BE2C (cell line): ENCODE measurements around the gene TMEM131L.

ENCODE experiments used
- DNase-seq: peaks from one replicate; pipeline ENCODE4 v3.0.0-alpha.2; 2020
- H3K27me3 ChIP-seq: fragments of 250-450 bp; sonication (Bioruptor Pico); 2 replicates; pipeline ENCODE4 v1.5.1; 2020; ENCODE audit warnings: mild to moderate bottlenecking
- H3K36me3 ChIP-seq: fragments of 250-450 bp; sonication (Bioruptor Pico); 2 replicates; pipeline ENCODE4 v1.5.1; 2020; ENCODE audit warnings: mild to moderate bottlenecking
- H3K4me1 ChIP-seq: fragments of 250-450 bp; sonication (Bioruptor Pico); 2 replicates; pipeline ENCODE4 v1.5.1; 2020
- H3K4me3 ChIP-seq: 2 replicates; pipeline ENCODE4 v1.5.1; 2011; ENCODE audit warnings: low read depth, low read length
- H3K9me3 ChIP-seq: fragments of 250-450 bp; sonication (Bioruptor Pico); 2 replicates; pipeline ENCODE4 v1.5.1; 2020
- CTCF ChIP-seq: IDR thresholded peaks from 2 replicates; pipeline ENCODE4 v1.5.1; 2012; ENCODE audit warnings: mild to moderate bottlenecking, low read depth, low read length

TMEM131L gene

GRCh38 chr4:153518637-153519389, 52.7 kb downstream of the TMEM131L start:
- Histone ChIP-seq H3K27me3 (no peaks in the 10 kb centered on the region), H3K9me3 (no peaks in the 10 kb centered on the region), H3K4me1 (no peaks in the 10 kb centered on the region; the same call in 1 of the 2 replicates), H3K36me3 (no peaks in the 10 kb centered on the region), H3K4me3 (no peak overlapping the region)
- no peak for TF ChIP-seq CTCF
- no peak for DNase-seq

- no peaks in the 10 kb centered on the region for H3K9me3 ChIP-seq
- TF ChIP-seq CTCF: no peak
- H3K36me3 ChIP-seq: no peaks in the 10 kb centered on the region
- H3K4me3 ChIP-seq: no peak overlapping the region
- DNase-seq: no peak
- no peaks in the 10 kb centered on the region; the same call in 1 of the 2 replicates for H3K4me1 ChIP-seq
- no peaks in the 10 kb centered on the region for H3K27me3 ChIP-seq
These were observed 53.5 kb downstream of the TMEM131L start for GRCh38 chr4:153519687-153520086.

- no peaks in the 10 kb centered on the region; the same call in 1 of the 2 replicates for H3K4me1 ChIP-seq
- H3K9me3 ChIP-seq: no peaks in the 10 kb centered on the region
- DNase-seq: no peak
- H3K4me3 ChIP-seq: no peak overlapping the region
- H3K36me3 ChIP-seq: no peaks in the 10 kb centered on the region
- no peak for TF ChIP-seq CTCF
- H3K27me3 ChIP-seq: no peaks in the 10 kb centered on the region
These were observed 54.1 kb downstream of the TMEM131L start for GRCh38 chr4:153520227-153520626.

- no peaks in the 10 kb centered on the region for H3K36me3 ChIP-seq
- no peaks in the 10 kb centered on the region; the same call in 1 of the 2 replicates for H3K4me1 ChIP-seq
- DNase-seq: no peak
- no peaks in the 10 kb centered on the region for H3K27me3 ChIP-seq
- no peak overlapping the region for H3K4me3 ChIP-seq
- H3K9me3 ChIP-seq: no peaks in the 10 kb centered on the region; the same call in 1 of the 2 replicates
- no peak for TF ChIP-seq CTCF
These were observed 54.7 kb downstream of the TMEM131L start for GRCh38 chr4:153520801-153521329.

GRCh38 chr4:153521478-153521877, 55.3 kb downstream of the TMEM131L start:
- no peak for TF ChIP-seq CTCF
- no peaks in the 10 kb centered on the region; the same call in 1 of the 2 replicates for H3K4me1 ChIP-seq
- H3K36me3 ChIP-seq: no peaks in the 10 kb centered on the region
- DNase-seq: no peak
- no peak overlapping the region for H3K4me3 ChIP-seq
- H3K9me3 ChIP-seq: no peaks in the 10 kb centered on the region; the same call in 1 of the 2 replicates
- H3K27me3 ChIP-seq: no peaks in the 10 kb centered on the region
